Esophagus muscularis mucosa (tissue), 4 donors: ENCODE measurements around the gene CDCA7.

Source experiments
- EP300 ChIP-seq: sonication (generic); formaldehyde crosslinking; IDR thresholded peaks from one replicate; pipeline ENCODE4 v1.6.1; 2017; ENCODE audit warnings: antibody characterized with exemption
- POLR2A ChIP-seq: fragments of 450-650 bp; IDR thresholded peaks from one replicate; pipeline ENCODE4 v1.6.1; 2017; ENCODE audit warnings: antibody characterized with exemption, moderate library complexity, mild to moderate bottlenecking, low read depth
- POLR2AphosphoS5 ChIP-seq, 2 donors: sonication (generic); formaldehyde crosslinking; IDR thresholded peaks; one replicate each; pipeline ENCODE4 v1.6.1; 2017; ENCODE audit warnings: antibody characterized with exemption in 2 of 2
- TF ChIP-seq, protein P1 (sequence below), 3 experiments: fragments of 200-600 bp in 2 of 3; fragments of 450-650 bp in 1 of 3; sonication (generic) in 2 of 3; IDR thresholded peaks; one replicate each; pipeline ENCODE4 v1.5.1; 2017 to 2019; ENCODE audit warnings: antibody characterized with exemption in 3 of 3, mild to moderate bottlenecking in 2 of 3, moderate library complexity in 1 of 3

GRCh38 chr2:173357346-173357745 is 2.7 kb downstream of the CDCA7 start:
- TF ChIP-seq, protein P1, sequence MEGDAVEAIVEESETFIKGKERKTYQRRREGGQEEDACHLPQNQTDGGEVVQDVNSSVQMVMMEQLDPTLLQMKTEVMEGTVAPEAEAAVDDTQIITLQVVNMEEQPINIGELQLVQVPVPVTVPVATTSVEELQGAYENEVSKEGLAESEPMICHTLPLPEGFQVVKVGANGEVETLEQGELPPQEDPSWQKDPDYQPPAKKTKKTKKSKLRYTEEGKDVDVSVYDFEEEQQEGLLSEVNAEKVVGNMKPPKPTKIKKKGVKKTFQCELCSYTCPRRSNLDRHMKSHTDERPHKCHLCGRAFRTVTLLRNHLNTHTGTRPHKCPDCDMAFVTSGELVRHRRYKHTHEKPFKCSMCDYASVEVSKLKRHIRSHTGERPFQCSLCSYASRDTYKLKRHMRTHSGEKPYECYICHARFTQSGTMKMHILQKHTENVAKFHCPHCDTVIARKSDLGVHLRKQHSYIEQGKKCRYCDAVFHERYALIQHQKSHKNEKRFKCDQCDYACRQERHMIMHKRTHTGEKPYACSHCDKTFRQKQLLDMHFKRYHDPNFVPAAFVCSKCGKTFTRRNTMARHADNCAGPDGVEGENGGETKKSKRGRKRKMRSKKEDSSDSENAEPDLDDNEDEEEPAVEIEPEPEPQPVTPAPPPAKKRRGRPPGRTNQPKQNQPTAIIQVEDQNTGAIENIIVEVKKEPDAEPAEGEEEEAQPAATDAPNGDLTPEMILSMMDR (IDR thresholded peaks at IDR 0.05) = no peak
- TF ChIP-seq POLR2AphosphoS5 (IDR thresholded peaks at IDR 0.05) = no peak
- TF ChIP-seq EP300 = no peak
- no peak for TF ChIP-seq POLR2A
